22Rv1 (cell line): ENCODE data around the gene IL4R.
A peak's percentile ranks its signal among the peaks of the same experiment; 100 is the strongest.

ENCODE experiments used
- H3K27ac ChIP-seq: fragments of 450-650 bp; 2 replicates; pipeline ENCODE4 v1.5.1; 2017
- CTCF ChIP-seq: fragments of 450-650 bp; IDR thresholded peaks from 2 replicates; pipeline ENCODE4 v1.5.1; 2017; ENCODE audit warnings: mild to moderate bottlenecking
- ZFX ChIP-seq: fragments of 450-650 bp; IDR thresholded peaks from 2 replicates; pipeline ENCODE4 v1.6.1; 2017; ENCODE audit warnings: antibody characterized with exemption, borderline replicate concordance

IL4R gene

GRCh38 chr16:27363246-27363632 is 49.5 kb downstream of the IL4R start:
- no peak overlapping the region for H3K27ac ChIP-seq
- TF ChIP-seq ZFX (no peak), CTCF (no peak)

- H3K27ac ChIP-seq, result no peak overlapping the region; the same call in 1 of the 2 replicates
These were observed 50.0 kb downstream of the IL4R start for GRCh38 chr16:27363797-27364196.

GRCh38 chr16:27364493-27365141 is 50.8 kb downstream of the IL4R start:
- H3K27ac ChIP-seq, result peak overlapping the region; percentile 64
- TF ChIP-seq CTCF, result no peak
- TF ChIP-seq ZFX, result no peak

More at GRCh38 chr16:27363797-27364196, 50.0 kb downstream of the IL4R start:
- TF ChIP-seq CTCF (no peak), ZFX (no peak)

- TF ChIP-seq ZFX (no peak), CTCF (no peak)
- peak overlapping the region; percentile 64 for H3K27ac ChIP-seq
These were observed 51.6 kb downstream of the IL4R start for GRCh38 chr16:27365142-27366089.

GRCh38 chr16:27366687-27367460 is 53.1 kb downstream of the IL4R start:
- no peak for TF ChIP-seq CTCF
- no peak for TF ChIP-seq ZFX
- no peak overlapping the region for H3K27ac ChIP-seq

- H3K27ac ChIP-seq, result no peak overlapping the region
- TF ChIP-seq ZFX (no peak), CTCF (peak; percentile 77)
These were observed 53.9 kb downstream of the IL4R start for GRCh38 chr16:27367461-27368357.
